HAP-1 (cell line): ENCODE measurements around the gene NUDC.
"Not testable (repeated sequence)": the region's sequence is repeated elsewhere in the genome, so short reads cannot be mapped to it uniquely, and the experiment has no call there.

Experiments used
- DNase-seq, 2 experiments: peaks; one replicate each; pipeline ENCODE4 v3.0.0-alpha.2; 2016 to 2020; ENCODE audit warnings: low spot score in 2 of 2
- H3K27me3 ChIP-seq: fragments of 250-450 bp; sonication (Bioruptor Pico); 2 replicates; pipeline ENCODE4 v1.5.1; 2020; ENCODE audit warnings: low read depth, mild to moderate bottlenecking, moderate library complexity
- H3K36me3 ChIP-seq: fragments of 250-450 bp; sonication (Bioruptor Pico); replicated peaks from 2 replicates; pipeline ENCODE4 v1.5.1; 2020; ENCODE audit warnings: mild to moderate bottlenecking
- H3K4me1 ChIP-seq: fragments of 250-450 bp; sonication (Bioruptor Pico); 2 replicates; pipeline ENCODE4 v1.5.1; 2020; ENCODE audit warnings: mild to moderate bottlenecking
- H3K4me3 ChIP-seq: fragments of 250-450 bp; sonication (Bioruptor Pico); 2 replicates; pipeline ENCODE4 v1.5.1; 2020; ENCODE audit warnings: mild to moderate bottlenecking, moderate library complexity
- H3K9me3 ChIP-seq: fragments of 250-450 bp; sonication (Bioruptor Pico); 2 replicates; pipeline ENCODE4 v1.5.1; 2020; ENCODE audit warnings: mild to moderate bottlenecking, moderate library complexity
- in situ Hi-C: fragments of 300-500 bp; cut with MboI; formaldehyde crosslinking; loops from 3 replicates; pipeline ENCODE4 v1.14.3; 2020; ENCODE audit warnings: low sequenced_read_pairs, inconsistent platforms, mixed read lengths

The NUDC gene

GRCh38 chr1:26921540-26922430 is at the start of gene NUDC:
Gene NUDC (plus strand): TSS chr1:26921743. CDS start chr1:26921849, 106 bp downstream.
- in situ Hi-C loops = no loop called here
- H3K9me3 ChIP-seq = no peaks in the 10 kb centered on the region
- H3K4me1 ChIP-seq = peaks cover 15% of the 10 kb centered on the region
- no peaks in the 10 kb centered on the region for H3K27me3 ChIP-seq
- peak; percentile 97 to 98 for DNase-seq
- H3K4me3 ChIP-seq = peak within 1 kb of the TSS; percentile 90
- peaks cover 39% of the 10 kb centered on the region for H3K36me3 ChIP-seq

- in situ Hi-C loops = not testable (repeated sequence)
These were observed 48.4 kb upstream of the NUDC start for GRCh38 chr1:26873097-26873496.

GRCh38 chr1:26874896-26875295 is 46.6 kb upstream of the NUDC start:
- Histone ChIP-seq H3K27me3 (no peaks in the 10 kb centered on the region), H3K9me3 (no peaks in the 10 kb centered on the region), H3K4me3 (no peak overlapping the region), H3K4me1 (no peaks in the 10 kb centered on the region), H3K36me3 (peaks cover 20% of the 10 kb centered on the region)
- in situ Hi-C loops = no loop called here
- no peak for DNase-seq

More at GRCh38 chr1:26873097-26873496, 48.4 kb upstream of the NUDC start:
- not testable (repeated sequence) for H3K4me3 ChIP-seq, H3K4me1 ChIP-seq, H3K27me3 ChIP-seq, H3K9me3 ChIP-seq, DNase-seq
- peaks cover 13% of the 10 kb centered on the region for H3K36me3 ChIP-seq

DNA sequence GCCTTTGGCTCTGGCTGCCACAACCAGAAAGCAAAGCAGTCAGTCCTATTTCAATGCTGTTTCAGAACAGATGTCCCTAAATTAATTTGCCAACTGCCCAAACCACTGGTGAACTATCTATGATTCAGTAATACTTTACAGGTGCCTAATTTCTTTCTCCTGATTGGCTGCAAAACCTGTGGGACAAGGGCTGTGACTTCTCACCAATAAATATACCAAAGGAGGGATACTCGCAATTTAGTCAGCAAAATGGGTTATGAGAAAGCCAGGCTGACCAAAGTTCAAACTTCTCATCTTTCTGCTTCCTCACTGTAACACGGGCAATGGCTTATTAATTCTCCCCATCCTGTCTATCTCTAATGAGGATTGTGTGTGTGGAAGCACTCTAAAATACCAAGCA is 44.2 kb upstream of the NUDC start:
- H3K36me3 ChIP-seq = peaks cover 38% of the 10 kb centered on the region
- no peaks in the 10 kb centered on the region for H3K4me1 ChIP-seq
- in situ Hi-C loops = no loop called here
- H3K27me3 ChIP-seq = no peaks in the 10 kb centered on the region
- H3K4me3 ChIP-seq = no peak overlapping the region
- no peak for DNase-seq
- H3K9me3 ChIP-seq = no peaks in the 10 kb centered on the region

GRCh38 chr1:26879793-26880192 is 41.8 kb upstream of the NUDC start:
- H3K36me3 ChIP-seq = peaks cover 60% of the 10 kb centered on the region
- no peaks in the 10 kb centered on the region for H3K9me3 ChIP-seq
- H3K4me1 ChIP-seq = no peaks in the 10 kb centered on the region
- H3K4me3 ChIP-seq = no peak overlapping the region
- DNase-seq = no peak
- H3K27me3 ChIP-seq = no peaks in the 10 kb centered on the region
- in situ Hi-C loops = no loop called here

- H3K4me3 ChIP-seq, in situ Hi-C loops, DNase-seq, H3K4me1 ChIP-seq, H3K27me3 ChIP-seq, H3K9me3 ChIP-seq: not testable (repeated sequence)
- peaks cover 75% of the 10 kb centered on the region for H3K36me3 ChIP-seq
These were observed 39.9 kb upstream of the NUDC start for GRCh38 chr1:26881611-26882010.

GRCh38 chr1:26882696-26883463 is 38.7 kb upstream of the NUDC start:
- peaks cover 70% of the 10 kb centered on the region for H3K36me3 ChIP-seq

DNA sequence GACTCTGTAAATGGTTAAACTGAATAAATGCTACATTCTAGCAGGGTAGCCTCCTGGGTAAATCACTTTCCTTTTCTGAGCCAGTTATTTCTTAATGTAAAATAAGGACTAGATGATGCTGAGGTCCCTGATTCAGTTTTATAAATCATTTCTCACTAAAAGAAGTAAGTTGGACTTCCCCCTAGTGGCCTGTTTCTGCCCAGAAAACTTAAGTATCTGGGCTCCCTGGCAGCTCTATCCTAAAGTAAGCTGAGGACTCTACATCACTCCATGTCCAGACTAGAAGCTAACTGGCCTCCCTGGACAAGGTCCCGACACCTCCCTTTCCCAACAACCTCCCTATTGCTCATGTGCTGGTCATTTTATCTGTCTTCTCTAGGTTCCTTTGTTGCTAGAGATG is 34.4 kb upstream of the NUDC start:
- H3K27me3 ChIP-seq = no peaks in the 10 kb centered on the region
- in situ Hi-C loops = no loop called here
- H3K4me1 ChIP-seq = peaks cover 5% of the 10 kb centered on the region
- H3K9me3 ChIP-seq = no peaks in the 10 kb centered on the region
- H3K4me3 ChIP-seq = no peak overlapping the region
- peaks cover 71% of the 10 kb centered on the region for H3K36me3 ChIP-seq
- peak in 1 of 2 experiments; percentile 22 for DNase-seq

More at GRCh38 chr1:26882696-26883463, 38.7 kb upstream of the NUDC start:
- no peak for DNase-seq
- in situ Hi-C loops = no loop called here
- Histone ChIP-seq H3K4me3 (no peak overlapping the region), H3K9me3 (no peaks in the 10 kb centered on the region), H3K4me1 (no peaks in the 10 kb centered on the region), H3K27me3 (no peaks in the 10 kb centered on the region)

- Histone ChIP-seq H3K4me1 (peaks cover 5% of the 10 kb centered on the region), H3K4me3 (no peak overlapping the region), H3K9me3 (no peaks in the 10 kb centered on the region), H3K36me3 (peaks cover 69% of the 10 kb centered on the region), H3K27me3 (no peaks in the 10 kb centered on the region)
- in situ Hi-C loops = no loop called here
- DNase-seq = no peak
These were observed 33.3 kb upstream of the NUDC start for GRCh38 chr1:26888231-26888630.

GRCh38 chr1:26889551-26890466 is 31.7 kb upstream of the NUDC start, which contains the start of gene GPN2:
Gene GPN2 (minus strand): TSS chr1:26890283. CDS start chr1:26890096, 187 bp downstream.
- peak; percentile 82 to 85 for DNase-seq
- Histone ChIP-seq H3K27me3 (no peaks in the 10 kb centered on the region), H3K4me1 (peaks cover 5% of the 10 kb centered on the region), H3K9me3 (no peaks in the 10 kb centered on the region), H3K36me3 (peaks cover 65% of the 10 kb centered on the region), H3K4me3 (peak within 1 kb of the TSS; percentile 97)
- in situ Hi-C loops = no loop called here

DNA sequence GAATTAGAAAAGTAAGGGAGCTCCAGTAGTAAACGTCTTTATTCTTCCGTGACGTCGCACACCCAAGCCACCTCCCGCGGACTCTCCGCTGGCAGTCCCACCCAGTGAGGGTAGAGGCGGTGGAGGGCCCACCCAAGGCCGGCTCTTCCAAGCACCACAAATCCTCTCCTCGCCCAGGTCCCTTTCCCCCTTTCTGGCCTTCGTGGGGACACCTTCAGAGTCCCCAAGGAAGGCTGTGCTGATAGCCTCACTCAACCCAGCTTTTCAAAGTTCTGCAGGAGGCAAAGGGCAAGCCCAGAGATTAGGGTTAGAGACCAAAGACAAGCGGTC is 31.1 kb upstream of the NUDC start:
- Histone ChIP-seq H3K9me3 (no peaks in the 10 kb centered on the region), H3K4me1 (peaks cover 5% of the 10 kb centered on the region), H3K4me3 (peak overlapping the region; percentile 97), H3K27me3 (no peaks in the 10 kb centered on the region), H3K36me3 (peaks cover 60% of the 10 kb centered on the region)
- in situ Hi-C loops = no loop called here
- no peak for DNase-seq

DNA sequence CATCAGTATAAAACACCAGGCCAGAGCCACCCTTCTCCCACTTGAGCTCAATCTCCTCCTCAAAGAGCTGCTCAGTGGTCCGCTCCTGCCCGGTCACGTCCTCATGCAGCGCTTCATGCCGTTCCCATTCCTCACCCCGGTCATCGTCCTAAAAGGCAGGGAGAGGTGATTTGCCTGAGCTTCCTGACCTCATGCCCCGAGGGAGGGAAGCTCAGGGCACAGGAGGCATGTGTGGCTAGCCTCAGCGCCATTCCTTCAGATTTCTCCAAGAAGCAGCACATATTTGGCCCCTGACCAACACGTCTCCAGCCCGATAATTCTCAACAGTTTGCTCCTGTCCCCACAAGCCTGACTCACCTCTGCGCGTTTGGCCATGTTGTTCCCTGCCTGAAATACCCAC is 27.3 kb upstream of the NUDC start:
- Histone ChIP-seq H3K36me3 (peaks cover 34% of the 10 kb centered on the region), H3K4me3 (no peak overlapping the region), H3K9me3 (no peaks in the 10 kb centered on the region), H3K27me3 (no peaks in the 10 kb centered on the region), H3K4me1 (peaks cover 7% of the 10 kb centered on the region)
- in situ Hi-C loops = no loop called here
- DNase-seq = no peak

- no peaks in the 10 kb centered on the region for H3K9me3 ChIP-seq
- no peaks in the 10 kb centered on the region for H3K27me3 ChIP-seq
- H3K4me1 ChIP-seq = peaks cover 10% of the 10 kb centered on the region
- no peak overlapping the region for H3K4me3 ChIP-seq
- no peak for DNase-seq
- in situ Hi-C loops = no loop called here
- H3K36me3 ChIP-seq = peaks cover 19% of the 10 kb centered on the region
These were observed 24.2 kb upstream of the NUDC start for GRCh38 chr1:26897351-26897750.
